ENCODE measurements around the gene CDC14B.
A peak's percentile ranks its signal among the peaks of the same experiment; 100 is the strongest.
"Not testable (repeated sequence)": the region's sequence is repeated elsewhere in the genome, so short reads cannot be mapped to it uniquely, and the experiment has no call there.

Gene CDC14B

DNA sequence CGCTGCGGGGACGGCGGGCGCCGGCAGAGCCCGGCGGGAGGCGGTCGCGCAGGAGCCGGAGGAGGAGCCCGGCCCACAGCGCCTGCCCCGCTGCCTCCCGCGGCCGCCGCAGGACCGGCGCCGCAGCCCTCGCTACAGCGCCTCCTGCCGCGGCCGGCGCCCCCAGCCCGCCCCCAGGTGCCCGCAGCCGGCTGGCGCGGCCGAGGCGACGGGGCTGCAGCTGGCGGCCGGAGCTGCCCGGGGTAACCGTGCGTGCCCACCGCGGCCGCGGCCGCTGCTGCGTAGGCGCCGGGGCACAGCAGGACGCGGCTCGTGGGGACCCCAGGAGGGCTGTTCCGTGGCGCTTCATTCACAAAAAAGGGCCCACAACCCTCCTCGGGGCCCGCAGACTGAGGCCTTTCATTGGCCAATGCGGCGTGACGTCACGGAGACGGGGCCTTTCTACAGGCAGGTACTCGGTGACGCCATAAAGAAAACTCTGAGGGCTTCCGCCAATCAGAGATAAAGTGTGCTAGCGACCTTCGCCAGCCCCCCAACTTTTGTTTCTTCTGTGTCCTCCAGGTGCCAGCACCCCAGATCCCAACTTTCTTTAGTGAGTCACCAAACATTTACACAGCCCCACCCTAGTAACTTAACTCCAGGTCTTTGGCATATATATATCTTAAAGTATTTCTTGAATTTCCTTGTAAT, at the start of gene CDC14B:
CDC14B (minus strand) TSS at position 353 of the 690 bp plus-strand sequence. CDS start 465 bp downstream, outside the sequence.
- DNase-seq (ENCODE audit: low spot score): peak; percentile 90

GRCh38 chr9:96668868-96669534, 49.4 kb upstream of the CDC14B start:
- DNase-seq (ENCODE audit: low spot score): no peak

DNA sequence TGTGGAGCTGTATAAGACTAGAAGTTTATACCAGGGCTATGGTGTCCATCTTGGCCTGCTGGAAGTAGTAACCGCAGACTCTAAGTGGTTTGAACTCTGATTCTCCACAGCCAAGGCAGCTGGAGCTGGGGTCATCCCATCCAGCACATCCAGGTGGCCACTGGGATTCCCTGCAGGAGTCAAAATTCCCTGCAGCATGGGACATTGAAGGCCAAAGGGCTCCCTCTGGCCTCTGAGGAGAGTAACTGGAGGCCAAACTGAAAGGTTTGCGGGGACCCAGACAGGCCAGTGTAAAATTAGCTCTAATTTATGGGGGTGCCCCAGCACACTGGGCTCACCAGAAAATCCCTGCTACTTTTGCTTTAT, 47.7 kb upstream of the CDC14B start:
- DNase-seq (ENCODE audit: low spot score): no peak

GRCh38 chr9:96666653-96667362, 47.2 kb upstream of the CDC14B start:
- DNase-seq (ENCODE audit: low spot score): peak; percentile 77

DNA sequence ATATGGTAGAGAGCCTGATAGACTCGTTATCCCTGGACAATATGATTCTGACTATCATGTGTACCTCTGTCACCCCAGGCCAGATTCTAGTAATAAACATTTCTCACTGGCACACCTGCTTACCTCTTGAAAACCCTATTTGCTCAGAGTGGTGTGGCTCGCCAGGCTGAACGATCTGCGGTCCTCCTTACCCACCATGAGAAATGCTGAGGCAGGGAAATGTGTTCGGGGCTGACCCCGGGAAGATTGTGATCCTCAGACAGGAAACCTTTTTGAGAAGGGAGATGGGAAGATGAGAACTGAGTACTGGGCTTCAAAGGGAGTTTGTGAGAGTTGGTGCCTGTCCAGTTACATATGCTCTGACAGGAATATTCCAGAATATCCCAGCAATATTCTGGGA, 46.1 kb upstream of the CDC14B start:
- no peak for DNase-seq (ENCODE audit: low spot score)

GRCh38 chr9:96663506-96664120, 44.0 kb upstream of the CDC14B start:
- DNase-seq (ENCODE audit: low spot score): no peak

DNA sequence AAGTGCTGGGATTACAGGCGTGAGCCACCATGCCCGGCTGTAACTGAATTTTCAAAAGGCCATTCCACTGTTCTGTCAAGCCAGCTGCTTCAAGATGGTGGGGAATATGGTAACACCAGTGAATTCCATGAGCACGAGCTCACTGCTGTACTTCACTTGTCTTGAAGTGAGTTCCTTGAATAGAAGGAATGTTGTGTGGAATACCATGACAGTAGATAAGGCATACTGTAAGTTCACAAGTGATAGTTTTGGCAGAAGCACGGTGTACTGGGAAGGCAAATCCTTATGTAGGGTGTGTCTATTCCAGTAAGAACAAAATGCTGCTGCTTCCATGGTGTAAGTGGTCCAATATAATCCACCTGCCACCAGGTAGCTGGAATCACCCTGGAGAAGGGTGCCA, 42.1 kb upstream of the CDC14B start:
- DNase-seq (ENCODE audit: low spot score): no peak

DNA sequence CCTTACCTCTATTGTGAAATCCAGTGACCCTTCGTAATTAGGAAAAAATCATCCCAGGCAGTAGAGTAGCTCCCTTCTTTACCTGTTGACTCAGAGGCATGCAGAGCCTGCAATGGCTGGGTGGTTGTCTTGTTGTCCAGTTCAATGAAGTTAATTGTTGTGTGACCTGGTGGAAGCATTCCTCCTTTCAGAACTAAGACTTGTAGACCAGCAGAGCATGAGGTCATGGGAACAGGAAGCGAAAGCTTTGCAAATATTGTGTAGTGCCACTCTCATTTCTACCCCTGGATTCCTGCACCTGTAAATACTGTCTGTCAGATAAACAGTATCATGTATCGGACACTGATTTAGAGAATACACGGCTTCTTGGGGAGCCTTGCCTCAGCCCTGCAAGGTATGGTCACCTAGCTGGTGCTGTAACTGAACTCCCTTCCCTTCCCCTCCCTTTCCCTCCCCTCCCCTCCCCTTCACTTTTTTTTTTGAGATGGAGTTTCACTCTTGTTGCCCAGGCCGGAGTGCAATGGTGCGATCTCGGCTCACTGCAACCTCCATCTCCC, 41.1 kb upstream of the CDC14B start:
- DNase-seq (ENCODE audit: low spot score): no peak

GRCh38 chr9:96655198-96655851, 35.7 kb upstream of the CDC14B start, which contains the start of gene PRXL2C:
Gene PRXL2C (minus strand): TSS chr9:96655317. CDS start chr9:96655281, 36 bp downstream.
- peak; percentile 50 for DNase-seq (ENCODE audit: low spot score)

- DNase-seq (ENCODE audit: low spot score): peak; percentile 89
Measured at GRCh38 chr9:96654450-96655197, 35.0 kb upstream of the CDC14B start.

DNA sequence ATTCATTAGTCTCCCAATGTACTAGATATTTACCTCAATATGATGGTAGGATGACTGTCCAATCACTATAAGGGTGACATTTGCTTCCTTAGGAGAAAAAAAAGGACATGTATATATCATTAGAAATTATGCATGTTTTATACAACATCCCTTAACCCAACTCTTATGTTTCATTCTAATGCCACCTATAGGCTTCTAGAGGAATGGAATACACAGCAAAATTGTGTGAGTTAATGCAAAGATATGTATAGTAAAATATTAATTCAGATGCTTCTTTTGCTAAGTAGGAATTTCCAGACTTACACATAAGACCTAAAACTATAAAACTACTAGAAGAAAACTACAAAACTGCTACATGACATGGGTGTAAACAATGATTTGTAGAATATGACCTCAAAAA, 32.0 kb upstream of the CDC14B start:
- DNase-seq (ENCODE audit: low spot score): no peak

DNA sequence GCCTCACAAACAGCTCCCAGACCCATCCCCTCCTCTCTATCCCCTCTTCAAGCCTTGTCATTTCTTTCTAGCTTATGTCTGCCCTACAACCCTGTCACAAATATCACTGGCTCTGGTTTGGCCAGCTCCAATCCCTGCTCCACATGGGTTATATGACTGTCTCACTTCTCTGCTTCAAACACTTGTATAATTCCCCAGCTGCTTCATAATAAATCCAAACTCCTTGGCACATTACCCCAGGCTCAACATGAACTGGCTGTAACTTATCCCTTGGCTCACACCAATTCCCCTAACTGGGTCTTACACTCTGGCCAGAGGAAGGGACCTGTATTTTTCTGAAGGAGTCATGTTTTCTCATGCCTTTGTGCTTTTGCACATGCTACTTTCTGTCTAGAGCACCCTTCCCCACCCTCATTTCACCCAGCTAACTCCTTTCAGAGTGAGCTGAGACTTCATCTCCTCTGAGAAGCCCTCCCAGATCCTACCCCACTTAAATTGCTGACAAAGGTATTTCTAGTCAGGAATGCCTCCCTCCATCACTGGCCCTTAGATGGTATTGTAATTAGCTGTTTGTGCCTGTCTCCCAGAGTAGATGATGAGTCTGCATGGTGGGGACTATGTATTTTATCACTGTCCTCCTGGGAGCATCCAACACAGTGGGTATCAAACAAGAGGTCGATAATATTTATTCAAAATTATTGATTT, 30.1 kb upstream of the CDC14B start:
- DNase-seq (ENCODE audit: low spot score): no peak

- DNase-seq (ENCODE audit: low spot score): peak; percentile 36
Measured at GRCh38 chr9:96646081-96646991, 26.7 kb upstream of the CDC14B start.

- no peak for DNase-seq (ENCODE audit: low spot score)
Measured at GRCh38 chr9:96644137-96644536, 24.5 kb upstream of the CDC14B start.

DNA sequence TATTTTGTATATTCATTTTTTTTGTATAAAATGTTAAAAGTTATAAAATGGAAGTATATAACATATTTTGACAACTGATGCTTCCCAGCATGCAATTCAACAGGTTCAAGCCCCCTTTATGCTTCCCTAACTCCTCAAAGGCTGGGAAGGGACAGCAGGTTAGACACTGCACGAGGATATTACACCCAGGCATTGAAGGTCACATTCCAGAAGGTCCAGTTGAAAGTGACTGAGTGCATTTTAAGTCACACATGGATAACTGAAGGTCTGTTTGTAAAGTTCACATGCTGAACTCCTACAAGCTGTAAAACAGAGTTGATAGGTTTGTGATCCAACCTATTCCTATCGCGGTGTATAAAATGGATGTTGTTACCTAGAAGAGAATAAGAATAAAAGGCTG, 21.9 kb upstream of the CDC14B start:
- no peak for DNase-seq (ENCODE audit: low spot score)

DNA sequence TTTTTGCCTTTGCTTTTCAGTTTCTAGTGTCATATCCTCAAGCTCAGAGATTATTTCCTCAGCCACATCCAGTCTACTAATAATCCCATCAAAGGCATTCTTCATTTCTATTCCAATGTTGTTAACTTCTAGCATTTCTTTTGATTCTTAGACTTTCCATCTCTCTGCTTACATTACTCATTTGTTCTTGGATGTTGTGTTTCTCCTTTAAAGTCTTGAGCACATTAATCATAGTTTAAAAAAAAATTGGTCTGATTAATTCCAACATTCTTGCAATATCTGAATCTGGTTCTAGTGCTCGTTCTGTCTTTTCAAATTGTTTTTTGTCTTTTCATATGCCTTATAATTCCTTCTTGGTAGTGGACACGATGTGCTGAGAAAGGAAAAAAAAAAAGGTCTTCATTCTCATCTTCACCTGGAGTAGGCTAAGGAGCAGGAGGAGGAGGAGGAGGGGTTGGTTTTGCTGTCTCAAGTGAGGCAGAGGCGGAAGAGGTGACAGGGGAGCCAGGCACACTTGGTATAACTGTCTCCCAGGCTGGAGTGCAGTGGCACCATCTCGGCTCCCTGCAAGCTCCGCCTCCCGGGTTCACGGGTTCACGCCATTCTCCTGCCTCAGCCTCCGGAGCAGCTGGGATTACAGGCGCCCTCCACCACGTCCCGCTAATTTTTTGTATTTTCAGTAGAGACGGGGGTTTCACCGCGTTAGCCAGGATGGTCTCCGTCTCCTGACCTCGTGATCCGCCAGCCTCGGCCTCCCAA, 19.1 kb upstream of the CDC14B start:
- no peak for DNase-seq (ENCODE audit: low spot score)

DNA sequence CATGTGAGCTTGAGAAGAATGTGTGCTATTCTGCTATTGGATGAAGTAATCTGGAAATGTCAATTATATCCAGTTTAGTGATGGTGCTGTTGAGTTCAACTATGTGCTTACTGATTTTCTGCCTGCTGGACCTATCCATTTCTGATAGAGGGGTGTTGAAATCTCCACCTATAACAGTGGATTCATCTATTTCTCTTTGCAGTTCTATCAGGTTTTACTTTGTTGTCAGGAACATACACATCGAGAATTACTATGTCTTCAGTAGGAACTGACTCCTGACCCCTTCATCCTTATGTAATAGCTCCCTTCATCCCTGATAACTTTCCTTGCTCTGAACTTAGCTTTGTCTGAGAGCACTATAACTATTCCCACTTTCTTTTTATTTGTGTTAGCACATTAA, 16.7 kb upstream of the CDC14B start:
- DNase-seq (ENCODE audit: low spot score): no peak

GRCh38 chr9:96633579-96633978, 13.9 kb upstream of the CDC14B start:
- DNase-seq (ENCODE audit: low spot score): not testable (repeated sequence)

DNA sequence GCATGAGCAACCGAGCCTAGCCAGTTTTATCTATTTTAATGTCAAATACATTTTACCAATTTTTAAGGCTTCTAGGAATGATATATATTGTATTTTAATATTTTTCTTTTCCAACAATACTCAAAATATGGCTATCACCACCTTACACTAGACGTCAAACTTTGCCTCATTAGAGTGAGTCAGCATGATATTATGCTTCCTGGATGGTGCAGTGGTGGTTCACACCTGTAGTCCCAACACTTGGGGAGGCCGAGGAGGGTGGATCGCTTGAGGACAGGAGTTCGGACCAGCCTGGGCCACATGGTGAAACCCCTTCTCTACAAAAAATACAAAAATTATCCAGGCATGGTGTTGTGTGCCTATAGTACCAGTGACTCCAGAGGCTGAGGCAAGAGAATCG, 7.3 kb upstream of the CDC14B start:
- DNase-seq (ENCODE audit: low spot score): no peak

Measured in Ammon's horn (tissue), 1 donor.